ENCODE results near the gene SPRR4. TPM values are rescaled to one million over a fixed set of nuclear protein-coding genes. Genes with fewer than 3 reads are reported as not detected.

SPRR4 gene
- total RNA-seq, 4 donors from 2014 or later, result not detected

GRCh38 chr1:152995842-152996241, 25.4 kb downstream of the SPRR4 start:
- no peak overlapping the region for H3K27ac ChIP-seq
- no peaks in the 10 kb centered on the region for H3K4me1 ChIP-seq
- DNase-seq, result no peak
- H3K27me3 ChIP-seq, result no peaks in the 10 kb centered on the region
- TF ChIP-seq POLR2A (IDR thresholded peaks at IDR 0.05) (no peak), CTCF (IDR thresholded peaks at IDR 0.05) (no peak)
- H3K4me3 ChIP-seq, result no peak overlapping the region
- no peaks in the 10 kb centered on the region for H3K9me3 ChIP-seq
- H3K36me3 ChIP-seq, result no peaks in the 10 kb centered on the region
- intact Hi-C loops (cut with DNase I; ENCODE audit: low total_unique reads), result no loop called here

- no peak for DNase-seq
- Histone ChIP-seq H3K36me3 (no peaks in the 10 kb centered on the region), H3K27me3 (no peaks in the 10 kb centered on the region), H3K4me1 (no peaks in the 10 kb centered on the region), H3K9me3 (no peaks in the 10 kb centered on the region), H3K27ac (no peak overlapping the region), H3K4me3 (no peak overlapping the region)
- TF ChIP-seq POLR2A (IDR thresholded peaks at IDR 0.05) (no peak), CTCF (IDR thresholded peaks at IDR 0.05) (no peak)
- intact Hi-C loops (cut with DNase I; ENCODE audit: low total_unique reads), result no loop called here
Measured at GRCh38 chr1:152996633-152997400, 26.4 kb downstream of the SPRR4 start.

- no peak for DNase-seq
- Histone ChIP-seq H3K9me3 (no peaks in the 10 kb centered on the region), H3K36me3 (no peaks in the 10 kb centered on the region), H3K27ac (no peak overlapping the region), H3K4me3 (no peak overlapping the region), H3K27me3 (no peaks in the 10 kb centered on the region), H3K4me1 (no peaks in the 10 kb centered on the region)
- intact Hi-C loops (cut with DNase I; ENCODE audit: low total_unique reads), result no loop called here
- TF ChIP-seq POLR2A (IDR thresholded peaks at IDR 0.05) (no peak), CTCF (IDR thresholded peaks at IDR 0.05) (no peak)
Measured at GRCh38 chr1:152997901-152998300, 27.5 kb downstream of the SPRR4 start.

- Histone ChIP-seq H3K4me3 (no peak overlapping the region), H3K27ac (no peak overlapping the region), H3K9me3 (no peaks in the 10 kb centered on the region), H3K4me1 (no peaks in the 10 kb centered on the region), H3K36me3 (no peaks in the 10 kb centered on the region), H3K27me3 (no peaks in the 10 kb centered on the region)
- no peak for DNase-seq
- intact Hi-C loops (cut with DNase I; ENCODE audit: low total_unique reads), result no loop called here
- TF ChIP-seq POLR2A (IDR thresholded peaks at IDR 0.05) (no peak), CTCF (IDR thresholded peaks at IDR 0.05) (no peak)
Measured at GRCh38 chr1:152998476-152998875, 28.0 kb downstream of the SPRR4 start.

- Histone ChIP-seq H3K27me3 (no peaks in the 10 kb centered on the region), H3K4me3 (no peak overlapping the region), H3K9me3 (no peaks in the 10 kb centered on the region), H3K36me3 (no peaks in the 10 kb centered on the region), H3K4me1 (no peaks in the 10 kb centered on the region), H3K27ac (no peak overlapping the region)
- TF ChIP-seq POLR2A (IDR thresholded peaks at IDR 0.05) (no peak), CTCF (IDR thresholded peaks at IDR 0.05) (no peak)
- intact Hi-C loops (cut with DNase I; ENCODE audit: low total_unique reads), result no loop called here
- no peak for DNase-seq
Measured at GRCh38 chr1:152999818-153000217, 29.4 kb downstream of the SPRR4 start.

Data from uterus (tissue), 4 donors.